OCI-LY1 (cell line): ENCODE results near the gene RPS19BP1.

ENCODE experiments used
- CTCF ChIP-seq: fragments of 200-600 bp; sonication (generic), shearing (Covaris generic); IDR thresholded peaks from 2 replicates; pipeline ENCODE4 v1.5.1; 2017; ENCODE audit warnings: mild to moderate bottlenecking, antibody characterized with exemption, low read length, moderate library complexity, mixed read lengths
- EZH2 ChIP-seq: fragments of 200-600 bp; sonication (generic), shearing (Covaris generic); IDR thresholded peaks from 2 replicates; pipeline ENCODE4 v1.8.0; 2017; ENCODE audit warnings: borderline replicate concordance, mixed run types, mild to moderate bottlenecking, antibody characterized with exemption, low read length, moderate library complexity, mixed read lengths

DNA sequence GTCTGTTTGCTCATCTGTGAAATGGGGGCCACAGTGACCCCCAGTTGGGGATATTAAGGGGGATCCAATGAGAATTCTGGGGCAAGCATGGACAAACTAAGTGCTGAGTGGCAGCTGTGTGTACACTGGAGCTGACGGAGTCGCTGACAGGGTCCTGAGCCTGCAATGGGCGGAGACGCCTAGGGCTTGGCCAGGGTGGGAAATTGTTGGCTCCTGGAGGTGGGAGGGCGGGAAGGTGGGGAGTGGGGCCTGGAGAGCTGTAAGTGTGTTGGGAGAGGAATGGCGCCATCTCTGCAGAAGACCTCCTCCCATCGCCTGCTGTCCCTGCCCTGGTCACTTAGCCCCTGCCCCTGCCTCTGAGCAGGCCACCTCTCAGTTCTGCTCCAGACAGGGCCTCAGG is 45.4 kb upstream of the RPS19BP1 start:
- no peak for TF ChIP-seq CTCF
- no peak for TF ChIP-seq EZH2
